Adrenal gland (tissue), 5 donors: Measurements from ENCODE around the gene PSMB1.

Experiments used
- CTCF ChIP-seq, 6 experiments: fragments of 450-650 bp in 4 of 6; fragments of 200-600 bp in 2 of 6; sonication (generic) in 1 of 6; IDR thresholded peaks; 1 replicate in 5 of 6; 2 replicates in 1 of 6; pipeline versions ENCODE4 v1.5.1 to v1.8.0; 2016 to 2021; ENCODE audit warnings: antibody characterized with exemption in 6 of 6, mild to moderate bottlenecking in 2 of 6, moderate library complexity in 1 of 6
- POLR2A ChIP-seq, 2 donors: fragments of 450-650 bp; IDR thresholded peaks; one replicate each; pipeline ENCODE4 v1.6.1; 2017; ENCODE audit warnings: antibody characterized with exemption in 2 of 2, mild to moderate bottlenecking in 2 of 2, moderate library complexity in 1 of 2
- donor health status: DM: no; HTN: no; CAD: no.

- TF ChIP-seq CTCF (IDR thresholded peaks at IDR 0.05) (no peak), POLR2A (IDR thresholded peaks at IDR 0.05) (no peak)
These were observed 31.9 kb upstream of the PSMB1 start for GRCh38 chr6:170584954-170585498.
